ENCODE data around the gene RAB1A. TPM values are rescaled to one million over a fixed set of nuclear protein-coding genes. Genes with fewer than 3 reads are reported as not detected.
A peak's percentile ranks its signal among the peaks of the same experiment; 100 is the strongest.
"Not testable (repeated sequence)": the region's sequence is repeated elsewhere in the genome, so short reads cannot be mapped to it uniquely, and the experiment has no call there.

RAB1A gene
- 69.3 and 81.7 TPM in 2 replicates for total RNA-seq

DNA sequence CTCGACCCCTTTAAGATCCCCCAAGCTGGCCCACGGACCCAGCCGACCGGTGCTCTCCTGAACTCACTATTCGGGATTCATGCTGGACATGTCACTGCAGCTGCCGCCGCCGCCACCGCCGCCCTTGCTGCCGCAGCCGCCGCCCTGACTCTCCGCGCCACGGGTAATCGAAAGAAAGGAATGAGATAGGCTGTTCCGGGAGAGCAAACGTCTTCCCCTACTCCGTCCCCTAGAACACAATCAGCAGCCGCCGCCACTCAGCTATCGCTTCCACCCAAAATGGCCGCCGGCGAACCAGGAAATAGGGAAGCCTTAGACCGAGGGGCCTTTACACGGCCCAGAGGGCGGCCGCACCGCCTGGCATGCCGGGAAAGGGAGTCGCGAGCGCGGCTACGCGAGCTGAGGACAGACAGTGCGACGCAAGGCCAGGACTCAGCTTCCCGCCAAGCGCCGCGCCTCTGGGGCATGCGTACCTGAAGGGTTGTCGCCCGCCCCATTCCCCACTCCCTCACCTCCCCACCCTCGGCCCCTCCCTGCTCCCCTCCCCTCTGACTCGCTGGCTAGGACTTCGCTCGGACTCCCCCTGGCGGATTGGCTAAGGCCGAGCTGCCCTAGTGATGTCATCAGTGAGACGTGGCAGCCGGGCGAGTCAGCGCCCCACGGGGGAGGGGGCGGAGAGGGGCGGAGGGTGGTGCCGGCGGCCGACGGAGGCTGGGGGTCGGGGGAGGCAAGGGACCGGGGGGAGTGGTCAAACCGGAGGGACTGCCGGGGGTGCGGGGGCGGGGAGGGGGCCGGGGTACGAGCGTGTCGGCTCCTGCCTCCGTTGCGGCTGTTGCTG is at the start of gene RAB1A:
Gene RAB1A (minus strand): TSS at position 281 of the 838 bp plus-strand sequence. CDS start 191 bp downstream, at position 90.
- DNase-seq (ENCODE audit: low read depth in 2 of 2), result peak; percentile 99 to 100

DNA sequence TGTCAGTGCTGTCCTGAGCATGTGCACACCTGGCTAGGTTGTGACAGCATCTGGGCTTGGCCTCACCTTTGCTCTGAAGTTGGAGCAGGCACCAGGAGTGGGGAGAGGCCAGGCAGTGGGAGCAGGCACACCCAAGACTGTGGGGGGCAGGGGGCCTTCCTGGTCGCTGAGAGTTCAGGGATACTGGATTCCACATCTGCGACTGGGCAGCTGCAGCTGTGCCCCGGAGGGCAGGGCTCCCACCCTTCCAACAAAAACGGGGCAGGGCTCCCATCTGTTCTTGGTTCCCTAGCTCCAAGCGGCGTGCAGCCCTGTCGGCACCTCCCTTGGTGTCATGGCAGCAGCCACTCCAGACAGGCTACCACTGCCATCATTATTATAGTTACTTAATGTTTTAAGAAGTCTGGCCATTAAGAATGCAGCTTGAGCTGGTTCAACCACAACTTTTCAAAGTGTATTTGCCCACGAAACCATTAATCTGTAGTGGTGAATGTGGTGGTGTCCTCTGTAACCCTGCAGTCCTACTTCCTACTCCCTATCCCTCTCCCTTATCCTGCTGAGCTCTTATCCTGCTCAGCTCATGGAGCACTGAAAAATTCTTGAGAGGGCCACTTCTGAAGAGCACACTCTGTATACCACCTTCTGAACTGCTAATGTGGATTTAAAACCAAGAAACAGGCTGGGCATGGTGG is 48.0 kb upstream of the RAB1A start:
- DNase-seq (ENCODE audit: low read depth in 2 of 2), result no peak

DNA sequence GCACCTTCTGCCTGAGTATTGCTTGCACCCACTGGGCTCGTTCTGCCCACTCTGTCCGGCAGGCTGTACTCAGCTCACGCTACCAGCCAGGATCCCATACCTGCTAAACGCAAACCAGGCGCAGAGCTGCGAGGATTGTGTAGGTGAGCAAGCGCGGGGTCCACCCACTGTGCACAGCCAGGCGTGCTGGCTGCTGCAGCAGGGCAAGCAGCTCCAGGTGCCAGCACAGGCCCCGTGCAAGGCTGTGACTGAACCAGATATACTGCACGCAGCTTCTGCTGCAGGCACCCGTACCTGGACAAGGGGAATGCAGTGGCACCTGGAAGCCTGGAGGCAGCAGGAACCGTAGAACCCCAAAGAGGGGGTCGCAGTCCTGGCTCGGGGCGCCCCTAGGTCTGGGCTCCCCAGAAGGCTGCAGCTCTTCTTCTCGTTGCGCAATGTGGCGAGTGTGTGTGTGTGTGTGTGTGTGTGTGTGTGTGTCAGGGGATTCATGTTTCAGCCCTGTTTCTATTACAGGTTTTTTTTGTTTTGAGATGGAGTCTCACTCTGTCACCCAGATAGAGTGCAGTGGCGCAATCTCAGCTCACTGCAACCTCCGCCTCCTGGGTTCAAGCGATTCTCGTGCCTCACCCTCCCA is 46.1 kb upstream of the RAB1A start:
- no peak for DNase-seq (ENCODE audit: low read depth in 2 of 2)

DNA sequence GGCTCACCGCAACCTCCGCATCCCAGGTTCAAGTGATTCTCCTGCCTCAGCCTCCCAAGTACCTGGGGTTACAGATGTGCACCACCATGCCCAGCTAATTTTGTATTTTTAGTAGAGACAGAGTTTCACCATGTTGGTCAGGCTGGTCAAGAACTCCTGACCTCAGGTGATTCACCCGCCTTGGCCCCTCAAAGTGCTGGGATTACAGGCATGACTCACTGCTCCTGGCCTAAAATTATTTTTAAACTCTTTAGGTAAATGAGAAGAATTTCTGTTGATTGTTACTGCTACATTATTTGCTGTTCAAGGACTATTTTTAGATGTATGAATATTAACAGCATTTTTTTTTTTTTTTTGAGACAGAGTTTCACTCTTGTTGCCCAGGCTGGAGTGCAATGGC is 44.1 kb upstream of the RAB1A start:
- not testable (repeated sequence) for DNase-seq (ENCODE audit: low read depth in 2 of 2)

DNA sequence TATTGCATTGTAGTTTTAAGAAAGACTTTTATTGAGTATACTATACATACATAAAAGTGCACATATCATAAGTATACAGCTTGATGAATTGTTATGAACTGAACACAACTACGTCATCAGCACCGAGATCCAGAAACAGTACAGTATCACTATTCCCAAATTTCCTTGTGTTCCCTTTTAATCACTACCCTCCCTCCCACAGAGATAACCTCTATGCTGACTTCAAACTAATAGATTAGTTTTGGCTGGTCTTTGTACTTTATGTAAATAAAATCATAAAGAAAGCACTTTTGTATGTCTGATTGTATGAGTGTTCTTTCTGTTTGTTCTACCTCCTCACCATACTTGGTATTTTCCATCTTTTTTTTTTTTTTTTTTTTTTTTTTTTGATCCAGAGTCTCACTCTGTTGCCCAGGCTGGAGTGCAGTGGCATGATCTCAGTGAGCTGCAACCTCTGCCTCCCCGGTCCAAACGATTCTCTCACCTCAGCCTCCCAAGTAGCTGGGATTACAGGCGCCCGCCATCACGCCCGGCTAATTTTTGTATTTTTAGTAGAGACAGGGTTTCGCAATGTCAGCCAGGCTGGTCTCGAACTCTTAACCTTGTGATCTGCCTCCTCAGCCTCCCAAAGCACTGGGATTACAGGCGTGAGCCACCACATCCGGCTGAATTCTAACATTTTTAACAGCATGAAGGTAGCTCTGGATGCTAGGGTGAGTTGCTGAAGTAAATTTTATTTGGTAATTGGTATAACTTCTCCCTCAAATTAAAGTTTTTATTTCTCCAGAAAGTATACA is 43.3 kb upstream of the RAB1A start:
- no peak for DNase-seq (ENCODE audit: low read depth in 2 of 2)

DNA sequence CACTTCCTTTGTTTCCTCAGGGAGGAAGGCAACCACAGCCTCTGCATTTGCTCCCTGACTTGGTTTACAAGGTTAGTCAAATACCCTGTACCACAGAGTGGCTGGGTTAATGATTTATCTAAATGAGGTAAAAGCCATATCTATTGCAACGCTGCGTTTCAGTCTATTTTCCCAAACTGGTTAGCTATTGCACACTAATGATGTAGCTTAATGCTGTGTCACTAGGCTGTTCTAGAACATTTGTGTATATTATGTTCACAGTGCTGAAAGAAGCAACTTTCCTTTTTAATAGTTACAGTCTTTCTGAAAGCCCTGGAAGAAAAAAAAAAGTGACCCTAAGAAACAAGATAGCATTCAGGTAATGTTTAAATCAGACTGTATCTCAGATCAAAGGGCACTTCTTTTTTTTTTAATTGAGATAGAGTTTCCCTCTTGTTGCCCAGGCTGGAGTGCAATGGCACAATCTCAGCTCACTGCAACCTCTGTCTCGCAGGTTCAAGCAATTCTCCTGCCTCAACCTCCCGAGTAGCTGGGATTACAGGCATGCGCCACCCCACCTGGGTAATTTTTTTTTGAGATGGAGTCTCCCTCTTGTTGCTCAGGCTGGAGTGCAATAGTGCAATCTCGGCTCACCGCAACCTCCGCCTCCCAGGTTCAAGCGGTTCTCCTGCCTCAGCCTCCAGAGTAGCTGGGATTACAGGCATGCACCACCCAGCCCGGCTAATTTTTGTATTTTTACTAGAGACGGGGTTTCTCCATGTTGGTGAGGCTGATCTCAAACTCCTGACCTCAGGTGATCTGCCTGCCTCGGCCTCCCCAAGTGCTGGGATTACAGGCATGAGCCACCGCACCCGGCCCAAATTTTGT is 40.9 kb upstream of the RAB1A start:
- not testable (repeated sequence) for DNase-seq (ENCODE audit: low read depth in 2 of 2)

DNA sequence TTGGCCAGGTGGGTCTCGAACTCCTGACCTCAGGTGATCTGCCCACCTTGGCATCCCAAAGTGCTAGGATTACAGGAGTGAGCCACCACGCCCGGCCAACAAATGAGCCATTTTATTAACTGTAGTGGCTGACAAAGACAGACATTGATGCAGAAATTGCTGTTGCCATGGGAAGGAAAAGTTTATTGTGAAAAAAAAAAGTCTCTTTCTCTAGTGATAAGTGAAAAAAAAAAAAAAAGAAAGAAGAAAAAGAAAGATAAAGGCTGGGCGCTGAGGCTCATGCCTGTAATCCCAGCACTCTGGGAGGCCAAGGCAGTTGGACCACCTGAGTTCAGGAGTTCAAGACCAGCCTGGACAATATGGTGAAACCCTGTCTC is 39.8 kb upstream of the RAB1A start:
- no peak for DNase-seq (ENCODE audit: low read depth in 2 of 2)

DNA sequence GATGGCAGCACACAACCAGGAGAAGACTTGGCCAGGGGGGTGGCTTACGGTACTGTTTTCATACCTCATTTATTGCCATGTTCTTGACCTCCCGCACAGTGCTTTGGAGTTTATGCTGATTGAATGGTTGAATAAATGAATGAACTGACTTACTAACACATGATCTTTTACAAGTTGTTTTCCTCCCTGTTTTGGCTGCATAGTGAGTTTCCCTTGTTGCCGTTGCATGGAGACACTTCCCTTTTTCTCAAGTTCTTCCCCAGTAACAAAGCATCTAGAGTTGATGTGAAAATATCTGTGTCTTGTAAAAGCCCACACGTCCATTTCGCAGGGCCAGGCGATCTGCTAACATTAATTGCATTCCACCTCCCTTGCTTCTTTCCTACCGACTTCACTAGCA is 35.7 kb upstream of the RAB1A start:
- no peak for DNase-seq (ENCODE audit: low read depth in 2 of 2)

DNA sequence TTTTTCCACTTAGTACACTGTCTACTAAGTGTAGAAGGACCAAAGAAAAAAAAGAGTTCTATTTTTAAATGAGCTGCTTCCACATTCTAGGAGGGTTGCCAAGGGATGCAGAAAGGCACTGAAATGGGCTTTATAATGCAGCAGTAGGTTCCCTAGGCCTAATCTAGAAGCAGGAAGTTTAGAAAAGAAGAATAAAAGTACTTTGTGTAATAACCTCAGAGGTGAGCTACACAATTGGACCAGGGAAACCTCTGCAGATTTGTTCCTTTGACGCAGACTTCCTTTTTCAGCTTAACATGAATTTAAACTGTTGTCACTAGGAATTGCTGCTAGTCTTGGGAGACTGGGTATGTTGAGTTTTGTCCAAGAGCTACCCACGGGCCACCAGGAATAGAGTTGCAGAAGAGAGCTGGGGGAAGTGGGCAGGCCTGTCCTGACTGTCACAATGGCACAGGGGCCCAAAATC is 34.6 kb upstream of the RAB1A start:
- DNase-seq (ENCODE audit: low read depth in 2 of 2), result no peak

DNA sequence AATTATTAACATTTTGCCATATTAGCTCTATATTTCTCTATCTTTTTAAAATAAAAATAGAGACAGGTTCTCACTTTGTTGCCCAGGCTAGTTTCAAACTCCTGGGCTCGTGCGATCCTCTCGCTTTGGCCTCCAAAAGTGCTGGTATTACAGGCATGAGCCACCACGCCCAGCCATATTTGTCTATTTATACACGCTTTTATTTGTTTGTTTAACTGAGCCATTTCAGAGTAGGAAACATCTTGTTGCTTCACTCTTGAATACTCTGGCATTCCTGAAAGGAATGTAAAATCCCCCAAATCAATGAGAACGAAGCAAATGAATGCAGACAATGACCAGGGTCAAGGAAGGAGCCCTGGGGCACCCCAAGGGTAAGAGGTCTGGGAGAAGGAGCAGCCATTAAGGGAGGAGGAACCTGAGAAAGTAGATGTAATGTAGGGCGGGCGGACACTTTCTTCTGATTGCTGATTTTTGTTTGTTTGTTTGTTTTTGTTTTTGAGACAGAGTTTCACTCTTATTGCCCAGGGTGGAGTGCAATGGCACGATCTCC is 31.7 kb upstream of the RAB1A start:
- DNase-seq (ENCODE audit: low read depth in 2 of 2), result no peak

DNA sequence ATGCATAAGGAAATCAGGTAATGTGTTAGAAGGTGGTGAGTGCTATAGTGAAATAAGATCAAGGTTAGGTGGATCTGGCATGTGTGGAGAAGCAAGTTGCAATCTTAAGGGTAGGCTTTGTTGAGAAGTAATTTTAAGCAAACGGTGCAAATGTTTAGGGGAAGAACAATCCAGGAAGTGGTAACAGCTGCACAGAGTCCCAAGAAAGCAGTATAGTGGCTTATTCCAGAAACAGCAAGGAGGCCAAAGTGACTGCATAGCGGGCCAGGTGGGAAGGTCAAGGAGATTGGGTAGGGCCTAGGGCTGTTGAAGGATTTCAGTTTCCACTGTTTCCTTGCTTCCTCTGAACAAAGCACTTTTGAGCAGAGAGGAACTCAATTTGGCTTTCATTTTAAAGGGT is 30.0 kb upstream of the RAB1A start:
- no peak for DNase-seq (ENCODE audit: low read depth in 2 of 2)

DNA sequence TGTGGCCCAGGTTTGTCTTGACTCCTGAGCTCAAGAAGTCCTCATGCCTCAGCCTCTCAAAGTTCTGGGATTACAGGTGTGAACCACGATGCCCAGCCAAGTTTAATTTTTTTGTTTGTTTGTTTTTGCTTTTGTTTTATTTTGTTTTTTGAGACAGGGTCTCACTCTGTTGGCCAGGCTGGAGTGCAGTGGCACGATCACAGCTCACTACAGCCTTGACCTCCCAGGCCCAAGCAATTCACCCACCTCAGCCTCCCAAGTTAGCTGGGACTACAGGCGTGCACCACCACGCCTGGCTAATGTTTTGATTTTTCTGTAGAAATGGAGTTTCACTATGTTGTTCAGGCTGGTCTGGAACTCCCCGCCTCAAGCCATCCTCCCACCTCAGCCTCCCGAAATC is 29.4 kb upstream of the RAB1A start:
- no peak for DNase-seq (ENCODE audit: low read depth in 2 of 2)

DNA sequence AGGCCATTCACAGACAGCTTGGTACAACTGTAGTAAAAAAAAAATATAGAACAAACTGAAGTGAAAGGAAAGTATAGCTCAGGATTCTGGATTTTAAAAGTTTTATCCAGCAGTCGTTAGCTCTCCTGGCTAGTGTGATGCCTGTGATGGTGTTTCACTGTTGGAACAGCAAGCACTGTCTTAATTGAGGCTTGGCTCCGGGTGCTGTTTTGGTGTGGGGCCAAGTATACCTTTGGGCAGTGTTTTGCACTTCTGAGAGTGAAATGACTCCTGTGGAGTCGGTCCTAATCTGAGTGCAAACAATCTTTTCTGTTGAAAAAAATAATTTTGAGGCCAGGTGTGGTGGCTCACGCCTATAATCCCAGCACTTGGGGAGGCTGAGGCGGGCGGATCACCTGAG is 28.7 kb upstream of the RAB1A start:
- no peak for DNase-seq (ENCODE audit: low read depth in 2 of 2)

DNA sequence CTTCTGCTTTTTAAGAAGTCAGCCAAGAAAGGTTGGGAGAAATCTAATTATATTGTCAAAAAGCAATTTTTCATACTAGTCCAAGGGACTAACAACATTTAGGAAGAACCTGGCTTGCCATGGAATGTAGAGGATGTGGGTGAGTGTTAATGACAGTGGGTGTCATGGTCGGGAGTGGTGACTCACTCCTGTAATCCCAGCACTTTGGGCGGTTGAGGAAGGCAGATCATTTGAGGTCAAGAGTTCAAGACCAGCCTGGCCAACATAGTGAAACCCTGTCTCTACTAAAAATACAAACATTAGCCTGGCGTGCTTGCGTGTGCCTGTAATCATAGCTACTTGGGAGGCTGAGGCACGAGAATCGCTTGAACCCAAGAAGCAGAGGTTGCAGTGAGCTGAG is 27.9 kb upstream of the RAB1A start:
- DNase-seq (ENCODE audit: low read depth in 2 of 2), result peak in 1 of 2 donors; percentile 34

DNA sequence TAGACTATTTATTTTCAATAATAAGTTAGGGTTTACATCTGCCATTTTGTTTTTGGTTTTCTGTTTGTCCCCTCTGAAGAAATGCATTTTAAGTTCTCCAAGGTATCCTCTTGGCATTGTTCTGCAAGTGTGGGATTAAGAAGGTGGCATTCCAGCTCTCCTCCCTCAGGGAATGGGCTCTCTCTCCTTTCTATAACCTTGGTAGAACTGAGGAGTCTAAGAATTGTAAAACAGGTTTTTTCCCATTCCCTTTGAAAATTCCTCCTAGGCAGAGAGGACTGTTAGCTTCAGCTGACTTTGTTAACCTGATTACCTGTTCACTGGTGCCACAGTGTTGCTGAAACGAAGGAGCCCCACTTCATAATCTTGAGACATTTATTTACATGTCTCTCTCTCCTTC is 26.1 kb upstream of the RAB1A start:
- no peak for DNase-seq (ENCODE audit: low read depth in 2 of 2)

DNA sequence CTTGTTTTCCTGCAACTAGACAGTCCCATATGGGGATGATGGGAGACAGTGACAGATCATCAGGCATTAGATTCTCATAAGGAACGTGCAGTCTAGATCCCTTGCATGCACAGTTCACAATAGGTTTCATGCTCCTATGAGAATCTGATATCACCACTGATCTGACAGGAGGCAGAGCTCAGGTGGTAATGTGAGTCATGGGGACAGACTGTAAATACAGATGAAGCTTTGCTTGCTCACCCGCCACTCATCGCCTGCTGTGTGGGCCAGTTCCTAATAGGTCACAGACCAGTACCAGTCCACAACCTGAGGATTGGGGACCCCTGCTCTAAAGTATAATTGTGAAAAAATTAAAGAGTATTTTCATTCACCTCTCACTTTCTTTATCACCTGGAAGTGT is 23.6 kb upstream of the RAB1A start:
- no peak for DNase-seq (ENCODE audit: low read depth in 2 of 2)

DNA sequence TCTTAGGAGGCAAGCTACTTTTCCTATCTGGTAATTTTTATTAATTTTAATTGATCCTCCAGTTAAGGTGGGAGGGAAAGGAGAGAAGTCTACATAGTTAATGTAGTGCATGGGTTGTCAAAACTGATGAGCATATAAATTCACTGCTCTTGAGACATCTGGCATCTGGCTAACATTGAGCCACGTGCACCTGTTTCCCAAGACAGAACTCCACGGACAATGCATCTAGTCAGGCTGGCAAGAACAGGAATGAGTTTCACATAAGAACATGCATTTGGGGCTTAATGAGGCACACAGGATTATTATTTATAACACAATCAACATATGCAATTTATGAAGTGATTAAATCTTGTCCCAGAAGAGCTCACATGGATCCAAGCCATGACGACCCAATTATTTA is 16.2 kb upstream of the RAB1A start:
- DNase-seq (ENCODE audit: low read depth in 2 of 2), result no peak

DNA sequence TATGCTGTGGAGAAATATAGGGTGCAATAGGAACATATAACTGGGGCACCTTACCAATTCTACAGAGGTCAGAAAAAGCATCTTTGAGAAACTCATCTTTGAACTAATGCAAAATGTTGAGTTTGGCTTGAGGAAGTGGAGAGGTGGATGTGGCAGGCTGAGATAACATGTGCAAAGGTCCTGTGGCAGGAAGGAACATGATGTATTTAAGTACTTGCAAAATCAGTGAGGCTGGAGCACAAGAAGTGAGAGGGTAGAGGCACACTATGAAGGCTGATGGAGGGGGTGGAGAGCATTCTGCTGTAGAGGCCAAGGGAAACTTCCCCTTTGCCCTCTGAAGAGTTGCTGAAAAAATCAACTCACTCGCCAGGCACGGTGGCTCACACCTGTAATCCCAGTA is 14.7 kb upstream of the RAB1A start:
- DNase-seq (ENCODE audit: low read depth in 2 of 2), result no peak

DNA sequence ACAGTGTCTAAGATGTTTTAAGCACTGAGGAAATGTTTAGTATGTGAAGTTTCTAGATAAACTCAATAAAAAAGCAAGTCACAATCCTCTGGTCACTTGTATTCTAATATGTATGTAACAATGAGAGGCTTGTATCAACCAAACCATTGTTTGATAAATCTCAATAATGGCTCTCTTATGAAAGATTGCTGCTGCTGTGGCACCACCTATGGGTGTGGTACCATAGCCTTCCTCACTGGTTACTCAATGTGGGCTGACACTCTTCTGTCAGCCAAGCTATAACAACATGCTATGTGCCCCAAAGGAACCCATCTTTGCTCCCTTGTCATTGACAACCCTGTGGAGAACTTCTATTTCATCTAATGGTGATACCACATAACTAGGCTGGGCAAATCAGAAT is 12.6 kb upstream of the RAB1A start:
- DNase-seq (ENCODE audit: low read depth in 2 of 2), result peak in 1 of 2 donors; percentile 38

DNA sequence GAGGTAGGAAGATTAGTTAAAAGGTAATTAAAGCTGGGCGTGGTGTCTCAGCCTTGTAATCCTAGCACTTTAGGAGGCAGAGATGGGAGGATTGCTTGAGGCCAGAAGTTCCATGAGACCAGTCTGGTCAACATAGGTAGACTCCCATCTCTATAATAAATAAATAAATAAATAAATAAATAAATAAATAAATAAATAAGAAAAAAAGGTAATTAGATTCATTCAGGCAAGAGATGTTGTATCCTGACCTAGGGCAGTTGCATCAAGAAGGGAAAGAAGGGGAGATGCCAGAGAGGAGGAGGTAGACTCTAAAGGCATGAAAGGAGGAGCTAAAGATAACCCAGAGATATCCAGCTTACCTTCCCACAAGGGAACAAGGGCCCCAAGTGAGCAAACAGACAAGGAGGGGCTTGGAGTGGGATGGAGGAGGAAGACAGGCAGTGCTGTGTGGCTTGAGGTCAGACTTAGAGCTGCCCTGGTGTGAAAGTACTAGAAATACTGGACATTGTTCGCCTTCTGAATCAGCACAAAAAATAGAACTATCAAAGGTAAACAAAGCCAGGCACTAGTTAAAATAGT is 7.4 kb upstream of the RAB1A start:
- DNase-seq (ENCODE audit: low read depth in 2 of 2), result no peak

All from dermis microvascular lymphatic vessel endothelial cell (primary cell).